Measurements from ENCODE around the gene MISFA. TPM values are rescaled to one million over a fixed set of nuclear protein-coding genes. Genes with fewer than 3 reads are reported as not detected.
"Not testable (repeated sequence)": the region's sequence is repeated elsewhere in the genome, so short reads cannot be mapped to it uniquely, and the experiment has no call there.

Gene MISFA
- total RNA-seq, 1 donor from 2014 or later = 0.68 TPM

GRCh38 chr11:18618342-18619025 lies 18.9 kb downstream of the MISFA start:
- DNase-seq = peak; percentile 26

GRCh38 chr11:18623707-18624106 lies 24.1 kb downstream of the MISFA start:
- no peak for DNase-seq

GRCh38 chr11:18624161-18624560 lies 24.6 kb downstream of the MISFA start:
- DNase-seq = no peak

DNA sequence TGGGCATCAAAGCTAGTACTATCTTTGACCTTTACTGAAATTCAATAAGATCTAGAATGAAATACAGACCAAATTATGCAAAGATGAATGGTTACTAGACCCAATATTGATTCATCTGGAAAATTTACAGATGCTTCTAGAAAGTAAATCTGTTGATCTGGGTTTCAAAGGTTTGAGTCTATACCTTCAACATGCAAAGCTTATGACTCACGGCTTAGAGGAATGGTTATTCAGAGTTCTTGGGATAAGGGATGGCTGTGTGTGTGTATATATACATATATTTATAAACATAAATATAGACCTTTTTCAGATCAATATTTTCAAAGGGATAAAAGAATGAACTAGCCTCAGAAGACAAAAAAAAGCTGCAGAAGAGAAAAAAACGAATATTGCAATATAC lies 33.3 kb downstream of the MISFA start:
- DNase-seq = no peak

- peak; percentile 7 for DNase-seq
Measured at GRCh38 chr11:18633256-18634139, 33.9 kb downstream of the MISFA start.

DNA sequence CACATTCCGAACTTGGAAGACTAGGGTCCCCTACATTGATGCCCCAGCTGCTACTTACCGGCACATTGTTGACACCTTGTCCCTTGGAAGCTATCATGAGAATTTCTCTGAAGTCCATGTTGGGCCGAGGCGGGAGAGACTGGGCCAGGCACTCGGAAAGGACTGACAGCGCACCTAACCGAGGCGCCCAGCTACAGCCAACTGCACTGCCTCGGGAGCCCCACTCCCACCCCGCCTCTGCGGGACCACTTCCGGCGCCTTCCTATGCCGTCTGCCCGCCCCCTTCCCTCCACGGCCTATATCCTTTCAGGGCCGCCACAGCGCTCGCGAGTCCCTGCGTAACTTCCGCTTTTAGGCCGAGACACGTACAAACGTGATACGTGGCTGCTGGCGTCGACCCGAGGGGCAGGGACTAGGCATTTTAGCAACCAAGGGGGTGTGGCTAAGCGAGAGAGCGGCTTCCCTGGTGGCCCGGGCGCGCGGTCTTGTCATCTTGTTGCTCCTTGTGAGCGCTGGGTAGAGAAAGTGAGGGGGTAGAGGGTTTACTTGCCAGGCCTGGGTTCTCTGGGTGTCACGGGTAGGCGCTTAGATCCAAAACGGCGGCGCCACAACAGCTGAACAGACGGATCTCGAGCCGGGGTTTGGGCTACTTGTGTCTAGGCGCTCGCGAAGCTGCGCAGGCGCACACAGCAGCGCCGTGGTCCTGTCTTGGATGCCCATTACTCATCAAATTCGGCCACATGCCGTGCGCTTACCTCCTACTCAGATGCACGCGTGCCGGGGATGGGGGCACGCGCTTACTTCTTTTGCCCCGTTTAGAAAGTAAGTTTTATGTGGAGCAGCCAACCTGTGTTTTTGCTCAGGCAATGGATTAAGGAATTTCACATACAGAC lies 34.8 kb downstream of the MISFA start, which contains the start of gene SPTY2D1:
TSS of gene SPTY2D1 (minus strand) at position 203 of the 893 bp plus-strand sequence. CDS start at position 118, 85 bp downstream.
- DNase-seq = peak; percentile 100

- no peak for DNase-seq
Measured at GRCh38 chr11:18641677-18642076, 42.1 kb downstream of the MISFA start.

- not testable (repeated sequence) for DNase-seq
Measured at GRCh38 chr11:18643034-18643433, 43.4 kb downstream of the MISFA start.

GRCh38 chr11:18650353-18650752 lies 50.8 kb downstream of the MISFA start:
- no peak for DNase-seq

DNA sequence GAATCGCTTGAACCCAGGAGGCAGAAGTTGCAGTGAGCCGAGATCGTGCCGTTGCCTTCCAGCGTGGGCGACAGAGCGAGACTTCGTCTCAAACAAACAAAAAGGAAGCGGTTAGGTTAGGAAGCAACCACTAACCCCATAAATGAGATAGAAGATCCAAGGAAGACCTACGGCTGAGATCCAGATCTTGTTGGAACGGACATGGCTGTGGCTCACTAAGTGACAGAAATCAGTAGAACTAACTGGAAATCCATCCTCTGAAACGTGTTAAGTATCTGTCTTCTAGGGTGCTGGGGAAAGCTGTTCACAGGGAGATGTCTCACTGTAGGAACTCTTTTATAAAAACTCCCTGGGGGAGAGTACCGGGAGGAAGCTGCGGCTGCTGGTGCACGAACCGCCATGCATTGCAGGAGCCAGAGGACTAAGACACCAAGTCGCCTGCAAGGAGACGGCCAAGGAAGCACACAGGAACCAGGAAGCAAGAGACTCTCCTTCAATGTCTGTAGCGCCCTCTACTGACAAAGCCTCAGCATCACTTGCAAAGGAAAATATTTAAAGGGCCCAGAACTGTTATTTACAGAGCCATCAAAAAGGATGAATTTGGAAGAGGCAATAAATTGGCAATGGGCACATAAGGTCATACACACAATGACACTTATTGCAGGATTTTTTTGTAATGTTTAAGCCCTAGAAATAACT lies 51.4 kb downstream of the MISFA start:
- DNase-seq = peak; percentile 82

Other genes starting within 250 kb of the MISFA start
- 281 and 549 TPM in 2 replicates for gene LDHA, start 205.2 kb upstream of the MISFA start, total RNA-seq
- gene LDHC, start 187.5 kb upstream of the MISFA start, total RNA-seq = 0.34 TPM in 1 of 2 replicates, not detected in the other
- not detected in 2 replicates for gene LDHAL6A, start 143.9 kb upstream of the MISFA start, total RNA-seq
- 45.3 and 68.2 TPM in 2 replicates for gene TSG101, start 72.8 kb upstream of the MISFA start, total RNA-seq
- gene UEVLD, start 11.1 kb upstream of the MISFA start, total RNA-seq = 27.7 and 27.9 TPM in 2 replicates
- gene SPTY2D1, start 34.6 kb downstream of the MISFA start, total RNA-seq = 14.1 and 19.3 TPM in 2 replicates
- 2.7 and 4.3 TPM in 2 replicates for gene TMEM86A, start 99.0 kb downstream of the MISFA start, total RNA-seq
- gene IGSF22, start 126.4 kb downstream of the MISFA start, total RNA-seq = 0.19 TPM in 1 of 2 replicates, not detected in the other
- gene PTPN5, start 192.0 kb downstream of the MISFA start, total RNA-seq = not detected in 2 replicates

Data from dermis blood vessel endothelial cell (primary cell).